Neutrophil (primary cell): ENCODE results near the gene MYRF.

ENCODE experiments used
- H3K27ac ChIP-seq: fragments of 200-600 bp; sonication (generic); 2 replicates; pipeline ENCODE4 v1.5.1; 2016; ENCODE audit warnings: mild to moderate bottlenecking, moderate library complexity
- H3K27me3 ChIP-seq: fragments of 200-600 bp; sonication (generic); 2 replicates; pipeline ENCODE4 v1.6.0; 2016; ENCODE audit warnings: mild to moderate bottlenecking
- H3K36me3 ChIP-seq: fragments of 200-600 bp; sonication (generic); 2 replicates; pipeline ENCODE4 v1.5.1; 2017
- H3K4me1 ChIP-seq, 2 experiments: fragments of 200-600 bp in 1 of 2; sonication (generic) in 1 of 2; 1 replicate in 1 of 2; 2 replicates in 1 of 2; pipeline versions ENCODE4 v1.5.1 to v1.6.1; 2013 to 2016; ENCODE audit warnings: low read depth in 1 of 2, low read length in 1 of 2, mild to moderate bottlenecking in 1 of 2, moderate library complexity in 1 of 2; ENCODE audit not compliant: control insufficient read depth in 1 of 2, insufficient read depth in 1 of 2
- H3K4me3 ChIP-seq, 2 experiments: fragments of 200-600 bp in 1 of 2; sonication (generic) in 1 of 2; 1 replicate in 1 of 2; 2 replicates in 1 of 2; pipeline ENCODE4 v1.5.1; 2013 to 2016; ENCODE audit warnings: low read depth in 1 of 2, low read length in 1 of 2, mild to moderate bottlenecking in 1 of 2, moderate library complexity in 1 of 2
- H3K9me3 ChIP-seq: fragments of 200-600 bp; sonication (generic); 2 replicates; pipeline ENCODE4 v1.5.1; 2016
- CTCF ChIP-seq: fragments of 200-600 bp; sonication (generic); IDR thresholded peaks from 2 replicates; pipeline ENCODE4 v1.5.1; 2016; ENCODE audit warnings: antibody characterized with exemption

Gene MYRF

GRCh38 chr11:61712846-61713245 lies 39.6 kb upstream of the MYRF start:
- no peak for TF ChIP-seq CTCF
- Histone ChIP-seq H3K9me3 (no peaks in the 10 kb centered on the region), H3K4me3 (no peak overlapping the region), H3K27ac (no peak overlapping the region), H3K4me1 (peaks cover 4 to 8% of the 10 kb centered on the region in 2 experiments), H3K27me3 (no peaks in the 10 kb centered on the region), H3K36me3 (no peaks in the 10 kb centered on the region)

GRCh38 chr11:61713464-61713863 lies 39.0 kb upstream of the MYRF start:
- Histone ChIP-seq H3K27me3 (no peaks in the 10 kb centered on the region), H3K27ac (no peak overlapping the region), H3K4me3 (no peak overlapping the region), H3K4me1 (peaks cover 4 to 8% of the 10 kb centered on the region in 2 experiments), H3K36me3 (no peaks in the 10 kb centered on the region), H3K9me3 (no peaks in the 10 kb centered on the region)
- TF ChIP-seq CTCF = no peak

GRCh38 chr11:61713906-61714305 lies 38.5 kb upstream of the MYRF start:
- no peak for TF ChIP-seq CTCF

GRCh38 chr11:61714316-61714715 lies 38.1 kb upstream of the MYRF start:
- Histone ChIP-seq H3K36me3 (no peaks in the 10 kb centered on the region), H3K27ac (no peak overlapping the region), H3K4me3 (no peak overlapping the region), H3K4me1 (peaks cover 4 to 8% of the 10 kb centered on the region in 2 experiments), H3K9me3 (no peaks in the 10 kb centered on the region), H3K27me3 (no peaks in the 10 kb centered on the region)
- TF ChIP-seq CTCF = no peak

More at GRCh38 chr11:61713906-61714305, 38.5 kb upstream of the MYRF start:
- Histone ChIP-seq H3K36me3 (no peaks in the 10 kb centered on the region), H3K9me3 (no peaks in the 10 kb centered on the region), H3K4me3 (no peak overlapping the region), H3K27ac (no peak overlapping the region), H3K27me3 (no peaks in the 10 kb centered on the region), H3K4me1 (peaks cover 4 to 8% of the 10 kb centered on the region in 2 experiments)

- Histone ChIP-seq H3K4me1 (peaks cover 4 to 8% of the 10 kb centered on the region in 2 experiments), H3K27me3 (no peaks in the 10 kb centered on the region)
- TF ChIP-seq CTCF = no peak
These were observed 37.5 kb upstream of the MYRF start for GRCh38 chr11:61714916-61715315.

GRCh38 chr11:61715867-61716266 lies 36.6 kb upstream of the MYRF start:
- H3K9me3 ChIP-seq = no peaks in the 10 kb centered on the region
- peaks cover 4 to 8% of the 10 kb centered on the region in 2 experiments for H3K4me1 ChIP-seq

More at GRCh38 chr11:61714916-61715315, 37.5 kb upstream of the MYRF start:
- no peaks in the 10 kb centered on the region for H3K36me3 ChIP-seq
- no peaks in the 10 kb centered on the region for H3K9me3 ChIP-seq
- no peak overlapping the region for H3K27ac ChIP-seq
- H3K4me3 ChIP-seq = no peak overlapping the region

More at GRCh38 chr11:61715867-61716266, 36.6 kb upstream of the MYRF start:
- Histone ChIP-seq H3K4me3 (no peak overlapping the region), H3K36me3 (no peaks in the 10 kb centered on the region), H3K27ac (no peak overlapping the region), H3K27me3 (no peaks in the 10 kb centered on the region)
- TF ChIP-seq CTCF = no peak
